ENCODE results near the gene C1QA. TPM values are rescaled to one million over a fixed set of nuclear protein-coding genes. Genes with fewer than 3 reads are reported as not detected.

Gene C1QA
- total and polyA plus RNA-seq, 10 of the 15 experiments (the other 5 are each of a cell fraction or from before 2014, with no cell fraction given), result 0.59 TPM; not detected in 9

DNA sequence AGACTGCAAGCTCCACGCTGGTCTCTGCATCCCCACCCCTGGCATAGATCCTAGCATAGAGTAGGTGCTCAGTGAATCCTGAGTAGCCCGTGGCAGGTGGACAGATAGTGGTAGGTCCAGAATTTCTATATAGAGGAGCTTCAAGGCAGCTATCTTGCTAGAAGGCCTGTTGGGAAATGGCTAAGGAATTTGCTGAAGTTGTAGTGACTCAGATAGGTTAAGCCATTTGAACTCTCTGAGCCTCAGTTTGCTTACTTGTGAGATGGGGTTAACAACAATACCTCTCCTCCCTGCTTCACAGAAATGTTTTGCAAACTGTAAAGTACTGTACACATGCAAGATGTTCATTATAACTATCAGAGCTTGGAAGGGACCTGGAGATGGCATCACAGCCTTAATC lies 50.8 kb downstream of the C1QA start (continued):
- TF ChIP-seq BCL3 (IDR thresholded peaks at IDR 0.05; ENCODE audit: borderline replicate concordance, insufficient read depth, low read depth, low read length, poor library complexity, severe bottlenecking), result no peak
- TF ChIP-seq ATF3 (IDR thresholded peaks at IDR 0.05; ENCODE audit: borderline replicate concordance, extremely low read depth, low read depth, low read length), result no peak
- TF ChIP-seq ZZZ3 (IDR thresholded peaks at IDR 0.05; ENCODE audit: control insufficient read depth, insufficient read length, low read depth), result no peak
- no peak for TF ChIP-seq SP1 (IDR thresholded peaks at IDR 0.05; ENCODE audit: low read depth, low read length)

DNA sequence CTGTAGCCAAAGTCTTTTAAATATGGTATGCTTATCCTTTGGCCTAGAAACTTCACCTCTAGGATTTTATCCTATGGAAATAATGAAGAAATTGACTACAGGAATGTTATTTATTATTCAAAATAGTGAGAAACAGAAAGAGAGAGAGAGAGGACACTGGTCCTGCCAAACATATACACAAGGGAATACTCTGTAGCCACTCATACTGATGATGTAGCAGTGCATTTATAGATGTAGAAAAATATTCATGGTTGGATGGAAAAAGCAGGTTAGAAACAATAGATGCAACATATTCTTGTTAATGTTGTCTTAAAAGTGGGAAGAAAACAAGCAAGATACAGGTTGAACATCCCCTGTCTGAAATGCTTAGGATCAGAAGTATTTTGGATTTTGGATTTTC lies 52.0 kb downstream of the C1QA start:
- FAIRE-seq (no peak), DNase-seq (ENCODE audit: low read depth, low spot score) (no peak), ATAC-seq (no peak)
- ChIA-PET RAD21 (ENCODE audit: unreplicated experiment) (no interaction called here), SMC1A (ENCODE audit: uncharacterized antibody, unreplicated experiment) (no interaction called here), POLR2A (no interaction called here), CTCF (interaction anchor here (0.6 to 1.7 kb wide), 3 partner anchors 16 to 275 kb away, joined by 3 to 7 read pairs (median 3); no protein-coding TSS in a partner anchor)
- Histone ChIP-seq H3K9ac (ENCODE audit: control insufficient read depth, insufficient read depth, low read length) (no peak overlapping the region), H3K4me1 (ENCODE audit: control insufficient read depth, insufficient read depth, low read length) (no peaks in the 10 kb centered on the region), H2AFZ (ENCODE audit: control insufficient read depth, low read depth, low read length) (no peak overlapping the region), H4K20me1 (ENCODE audit: control insufficient read depth, insufficient read depth) (no peaks in the 10 kb centered on the region), H3K27ac (ENCODE audit: control insufficient read depth, insufficient read depth) (no peak overlapping the region), H3K9me3 (replicated peaks; ENCODE audit: control insufficient read depth, insufficient read depth, low read length) (no peaks in the 10 kb centered on the region), H3K36me3 (ENCODE audit: control insufficient read depth in 2 of 2, insufficient read depth in 2 of 2, low read length in 1 of 2) (no peaks in the 10 kb centered on the region), H3K4me2 (ENCODE audit: control insufficient read depth, insufficient read depth) (no peak overlapping the region), H3K27me3 (replicated peaks in 1 of 2; ENCODE audit: control insufficient read depth in 2 of 2, insufficient read depth in 2 of 2, low read length in 1 of 2) (peaks cover 1 to 3% of the 10 kb centered on the region in 2 experiments; a peak in 2 of 4 replicates), H3K4me3 (no peak overlapping the region), H3K79me2 (ENCODE audit: control insufficient read depth, insufficient read depth, low read length) (no peaks in the 10 kb centered on the region)
- intact Hi-C loops (cut with micrococcal nuclease; ENCODE audit: unreplicated experiment), result no loop called here
- in situ Hi-C loops (cut with MboI), result no loop called here
- BruUV-seq (replicated peaks), result no TSS peak
- no peak for TF ChIP-seq NKRF (conservative IDR thresholded peaks at IDR 0.05)
- no peak for TF ChIP-seq SMAD1 (IDR thresholded peaks at IDR 0.05; ENCODE audit: low read depth, partially characterized antibody)
- no peak for TF ChIP-seq BACH1 (IDR thresholded peaks at IDR 0.05; ENCODE audit: borderline replicate concordance)
- TF ChIP-seq POU2F2 (IDR thresholded peaks at IDR 0.05; ENCODE audit: borderline replicate concordance, low read depth, low read length), result no peak
- TF ChIP-seq TARDBP (IDR thresholded peaks at IDR 0.05; ENCODE audit: borderline replicate concordance), result no peak
- no peak for TF ChIP-seq CHD4 (IDR thresholded peaks at IDR 0.05)
- TF ChIP-seq, protein P1, sequence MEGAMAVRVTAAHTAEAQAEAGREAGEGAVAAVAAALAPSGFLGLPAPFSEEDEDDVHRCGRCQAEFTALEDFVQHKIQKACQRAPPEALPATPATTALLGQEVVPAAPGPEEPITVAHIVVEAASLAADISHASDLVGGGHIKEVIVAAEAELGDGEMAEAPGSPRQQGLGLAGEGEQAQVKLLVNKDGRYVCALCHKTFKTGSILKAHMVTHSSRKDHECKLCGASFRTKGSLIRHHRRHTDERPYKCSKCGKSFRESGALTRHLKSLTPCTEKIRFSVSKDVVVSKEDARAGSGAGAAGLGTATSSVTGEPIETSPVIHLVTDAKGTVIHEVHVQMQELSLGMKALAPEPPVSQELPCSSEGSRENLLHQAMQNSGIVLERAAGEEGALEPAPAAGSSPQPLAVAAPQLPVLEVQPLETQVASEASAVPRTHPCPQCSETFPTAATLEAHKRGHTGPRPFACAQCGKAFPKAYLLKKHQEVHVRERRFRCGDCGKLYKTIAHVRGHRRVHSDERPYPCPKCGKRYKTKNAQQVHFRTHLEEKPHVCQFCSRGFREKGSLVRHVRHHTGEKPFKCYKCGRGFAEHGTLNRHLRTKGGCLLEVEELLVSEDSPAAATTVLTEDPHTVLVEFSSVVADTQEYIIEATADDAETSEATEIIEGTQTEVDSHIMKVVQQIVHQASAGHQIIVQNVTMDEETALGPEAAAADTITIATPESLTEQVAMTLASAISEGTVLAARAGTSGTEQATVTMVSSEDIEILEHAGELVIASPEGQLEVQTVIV (IDR thresholded peaks at IDR 0.05; ENCODE audit: borderline replicate concordance, partially characterized antibody), result no peak
- no peak for TF ChIP-seq BCLAF1 (IDR thresholded peaks at IDR 0.05)
- no peak for TF ChIP-seq ZNF384 (IDR thresholded peaks at IDR 0.05; ENCODE audit: borderline replicate concordance, low read depth, low read length)
